ENCODE results near the gene GNPAT.

The GNPAT gene

GRCh38 chr1:231242516-231243198, 1.6 kb downstream of the GNPAT start:
- no peak for DNase-seq (ENCODE audit: low read depth, low spot score)

GRCh38 chr1:231248778-231249177, 7.8 kb downstream of the GNPAT start:
- no peak for DNase-seq (ENCODE audit: low read depth, low spot score)

GRCh38 chr1:231252336-231252735, 11.3 kb downstream of the GNPAT start:
- DNase-seq (ENCODE audit: low read depth, low spot score) = no peak

- DNase-seq (ENCODE audit: low read depth, low spot score) = no peak
These were observed 19.3 kb downstream of the GNPAT start for GRCh38 chr1:231260351-231260750.

- DNase-seq (ENCODE audit: low read depth, low spot score) = no peak
These were observed 23.6 kb downstream of the GNPAT start for GRCh38 chr1:231264642-231265041.

- DNase-seq (ENCODE audit: low read depth, low spot score) = no peak
These were observed 24.4 kb downstream of the GNPAT start for GRCh38 chr1:231265379-231265778.

- no peak for DNase-seq (ENCODE audit: low read depth, low spot score)
These were observed 25.9 kb downstream of the GNPAT start for GRCh38 chr1:231266811-231267322.

GRCh38 chr1:231272173-231272572, 31.2 kb downstream of the GNPAT start:
- no peak for DNase-seq (ENCODE audit: low read depth, low spot score)

- DNase-seq (ENCODE audit: low read depth, low spot score) = no peak
These were observed 31.9 kb downstream of the GNPAT start for GRCh38 chr1:231272880-231273279.

GRCh38 chr1:231274119-231274825, 33.3 kb downstream of the GNPAT start:
- no peak for DNase-seq (ENCODE audit: low read depth, low spot score)

GRCh38 chr1:231278100-231278790, 37.2 kb downstream of the GNPAT start:
- DNase-seq (ENCODE audit: low read depth, low spot score) = no peak

- no peak for DNase-seq (ENCODE audit: low read depth, low spot score)
These were observed 38.1 kb downstream of the GNPAT start for GRCh38 chr1:231279081-231279480.

- DNase-seq (ENCODE audit: low read depth, low spot score) = no peak
These were observed 38.7 kb downstream of the GNPAT start for GRCh38 chr1:231279683-231280082.

GRCh38 chr1:231284441-231284840, 43.4 kb downstream of the GNPAT start:
- DNase-seq (ENCODE audit: low read depth, low spot score) = no peak

- DNase-seq (ENCODE audit: low read depth, low spot score) = no peak
These were observed 45.6 kb downstream of the GNPAT start for GRCh38 chr1:231286603-231287002.

- no peak for DNase-seq (ENCODE audit: low read depth, low spot score)
These were observed 54.9 kb downstream of the GNPAT start for GRCh38 chr1:231295938-231296337.

GRCh38 chr1:231301990-231302389, 61.0 kb downstream of the GNPAT start:
- no peak for DNase-seq (ENCODE audit: low read depth, low spot score)

GRCh38 chr1:231310391-231310934, 69.5 kb downstream of the GNPAT start:
- no peak for DNase-seq (ENCODE audit: low read depth, low spot score)

- DNase-seq (ENCODE audit: low read depth, low spot score) = no peak
These were observed 70.9 kb downstream of the GNPAT start for GRCh38 chr1:231311720-231312431.

GRCh38 chr1:231312432-231312788, 71.4 kb downstream of the GNPAT start:
- DNase-seq (ENCODE audit: low read depth, low spot score) = no peak

GRCh38 chr1:231313661-231314060, 72.6 kb downstream of the GNPAT start:
- no peak for DNase-seq (ENCODE audit: low read depth, low spot score)

- no peak for DNase-seq (ENCODE audit: low read depth, low spot score)
These were observed 74.9 kb downstream of the GNPAT start for GRCh38 chr1:231315887-231316286.

All from brain pericyte (primary cell).